Activated CD4-positive, alpha-beta T cell treated with anti-CD3 and anti-CD28 coated beads, Interleukin-2, amount 10 ng/mL, durations not matched to agents 7 days and 5 days (primary cell): ENCODE data around the gene NARS2. TPM values are rescaled to one million over a fixed set of nuclear protein-coding genes. Genes with fewer than 3 reads are reported as not detected.

ENCODE experiments used
- CTCF ChIA-PET: fragments of 350-600 bp; sonication (Branson Sonifier 250); formaldehyde crosslinking; loops from one replicate; lab custom pipeline; 2021; ENCODE audit warnings: antibody characterized with exemption; lab: Charles Lee
- POLR2A ChIA-PET: fragments of 350-600 bp; sonication (Branson Sonifier 250); formaldehyde crosslinking; loops from one replicate; lab custom pipeline; 2021; ENCODE audit warnings: antibody characterized with exemption; lab: Charles Lee
- DNase-seq: peaks from one replicate; pipeline ENCODE4 v3.0.0-alpha.2; 2020
- H3K27ac Mint-ChIP-seq: one replicate; pipeline ENCODE4 v1.8.0; 2021; ENCODE audit warnings: mild to moderate bottlenecking, moderate library complexity, mixed read lengths
- H3K27me3 Mint-ChIP-seq: one replicate; pipeline ENCODE4 v1.8.0; 2021; ENCODE audit warnings: mixed read lengths
- H3K36me3 Mint-ChIP-seq: one replicate; pipeline ENCODE4 v1.8.0; 2021; ENCODE audit warnings: low read depth, mixed read lengths
- H3K4me1 Mint-ChIP-seq: one replicate; pipeline ENCODE4 v1.8.0; 2021; ENCODE audit warnings: mixed read lengths
- H3K4me3 Mint-ChIP-seq: one replicate; pipeline ENCODE4 v1.8.0; 2021; ENCODE audit warnings: mild to moderate bottlenecking, moderate library complexity, mixed read lengths
- H3K9me3 Mint-ChIP-seq: one replicate; pipeline ENCODE4 v1.8.0; 2021; ENCODE audit warnings: mixed read lengths
- total RNA-seq, 2 experiments: library from RNA; stranded (reverse); gene quantifications; one replicate each; pipeline ENCODE4 v1.2.3, GENCODE V29; 2021

NARS2 gene
- total RNA-seq, 2 experiments from 2014 or later = 13.2 to 14.3 TPM

- DNase-seq = no peak
- no peaks in the 10 kb centered on the region for H3K9me3 Mint-ChIP-seq
- peaks cover 15% of the 10 kb centered on the region for H3K36me3 Mint-ChIP-seq
- H3K27me3 Mint-ChIP-seq = no peaks in the 10 kb centered on the region
- H3K4me3 Mint-ChIP-seq = no peak overlapping the region
- no peaks in the 10 kb centered on the region for H3K4me1 Mint-ChIP-seq
- no peak overlapping the region for H3K27ac Mint-ChIP-seq
- ChIA-PET CTCF (no interaction called here), POLR2A (no interaction called here)
Observed at GRCh38 chr11:78438298-78438975, 136.2 kb downstream of the NARS2 start.

- Mint-ChIP-seq H3K9me3 (no peaks in the 10 kb centered on the region), H3K4me3 (no peak overlapping the region), H3K4me1 (peaks cover 25% of the 10 kb centered on the region), H3K36me3 (peaks cover 6% of the 10 kb centered on the region), H3K27me3 (no peaks in the 10 kb centered on the region), H3K27ac (no peak overlapping the region)
- ChIA-PET POLR2A (no interaction called here), CTCF (interaction anchor here (0.7 to 3.2 kb wide), 3 partner anchors 12 to 17 kb away, joined by 5 to 17 read pairs (median 7); partner anchors contain the start of gene GAB2)
- DNase-seq = no peak
Observed at GRCh38 chr11:78432956-78433355, 141.7 kb downstream of the NARS2 start.

- Mint-ChIP-seq H3K4me3 (no peak overlapping the region), H3K27ac (no peak overlapping the region), H3K36me3 (peaks cover 6% of the 10 kb centered on the region), H3K9me3 (no peaks in the 10 kb centered on the region), H3K4me1 (peaks cover 32% of the 10 kb centered on the region), H3K27me3 (no peaks in the 10 kb centered on the region)
- ChIA-PET POLR2A (no interaction called here), CTCF (interaction anchor here (0.7 to 3.2 kb wide), 4 partner anchors 8 to 18 kb away, joined by 3 to 17 read pairs (median 6); partner anchors contain the start of gene GAB2)
- peak; percentile 14 for DNase-seq
Observed at GRCh38 chr11:78432058-78432515, 142.6 kb downstream of the NARS2 start.

GRCh38 chr11:78429660-78430059 is 145.0 kb downstream of the NARS2 start:
- CTCF ChIA-PET = interaction anchor here (1.0 to 3.2 kb wide), 5 partner anchors 11 to 269 kb away, joined by 3 to 17 read pairs (median 5); partner anchors contain the start of gene GAB2
- peak; percentile 8 for DNase-seq
- Mint-ChIP-seq H3K27ac (peak overlapping the region; percentile 2), H3K4me1 (peaks cover 45% of the 10 kb centered on the region), H3K9me3 (no peaks in the 10 kb centered on the region), H3K36me3 (peaks cover 6% of the 10 kb centered on the region), H3K4me3 (no peak overlapping the region), H3K27me3 (no peaks in the 10 kb centered on the region)
- POLR2A ChIA-PET = no interaction called here

GRCh38 chr11:78429209-78429608 is 145.5 kb downstream of the NARS2 start:
- Mint-ChIP-seq H3K4me3 (no peak overlapping the region), H3K27me3 (no peaks in the 10 kb centered on the region), H3K9me3 (no peaks in the 10 kb centered on the region), H3K4me1 (peaks cover 50% of the 10 kb centered on the region), H3K27ac (no peak overlapping the region), H3K36me3 (peaks cover 8% of the 10 kb centered on the region)
- DNase-seq = no peak
- POLR2A ChIA-PET = interaction anchor here (0.6 kb wide), 1 partner anchor 11 kb away, joined by 3 read pairs; no protein-coding TSS in a partner anchor
- CTCF ChIA-PET = interaction anchor here (0.8 to 2.3 kb wide), 5 partner anchors 8 to 268 kb away, joined by 3 to 8 read pairs (median 3); no protein-coding TSS in a partner anchor

GRCh38 chr11:78428773-78429172 is 145.9 kb downstream of the NARS2 start:
- ChIA-PET POLR2A (interaction anchor here (0.6 kb wide), 1 partner anchor 11 kb away, joined by 3 read pairs; no protein-coding TSS in a partner anchor), CTCF (interaction anchor here (0.6 to 2.3 kb wide), 6 partner anchors 8 to 418 kb away, joined by 3 to 8 read pairs (median 4); no protein-coding TSS in a partner anchor)
- Mint-ChIP-seq H3K9me3 (peaks cover 2% of the 10 kb centered on the region), H3K4me3 (no peak overlapping the region), H3K27me3 (no peaks in the 10 kb centered on the region), H3K4me1 (peaks cover 53% of the 10 kb centered on the region), H3K27ac (no peak overlapping the region), H3K36me3 (peaks cover 9% of the 10 kb centered on the region)
- DNase-seq = no peak

- peaks cover 2% of the 10 kb centered on the region for H3K9me3 Mint-ChIP-seq
- no peaks in the 10 kb centered on the region for H3K27me3 Mint-ChIP-seq
- CTCF ChIA-PET = interaction anchor here (0.6 to 1.8 kb wide), 5 partner anchors 7 to 418 kb away, joined by 3 to 5 read pairs (median 3); no protein-coding TSS in a partner anchor
- peaks cover 9% of the 10 kb centered on the region for H3K36me3 Mint-ChIP-seq
- POLR2A ChIA-PET = no interaction called here
- peaks cover 53% of the 10 kb centered on the region for H3K4me1 Mint-ChIP-seq
- H3K27ac Mint-ChIP-seq = no peak overlapping the region
- DNase-seq = no peak
- no peak overlapping the region for H3K4me3 Mint-ChIP-seq
Observed at GRCh38 chr11:78428266-78428636, 146.4 kb downstream of the NARS2 start.

- Mint-ChIP-seq H3K27me3 (no peaks in the 10 kb centered on the region), H3K27ac (no peak overlapping the region), H3K36me3 (peaks cover 9% of the 10 kb centered on the region), H3K4me1 (peaks cover 53% of the 10 kb centered on the region), H3K4me3 (no peak overlapping the region), H3K9me3 (peaks cover 2% of the 10 kb centered on the region)
- CTCF ChIA-PET = interaction anchor here (1.0 to 1.8 kb wide), 6 partner anchors 8 to 267 kb away, joined by 3 to 9 read pairs (median 4); partner anchors contain the start of gene GAB2
- DNase-seq = no peak
- POLR2A ChIA-PET = no interaction called here
Observed at GRCh38 chr11:78427615-78428265, 146.9 kb downstream of the NARS2 start.

- H3K27ac Mint-ChIP-seq = no peak overlapping the region
- DNase-seq = no peak
- ChIA-PET CTCF (interaction anchor here (1.0 to 1.4 kb wide), 3 partner anchors 9 to 131 kb away, joined by 3 to 9 read pairs (median 4); partner anchors contain the start of gene GAB2), POLR2A (no interaction called here)
- H3K9me3 Mint-ChIP-seq = peaks cover 2% of the 10 kb centered on the region
- H3K4me3 Mint-ChIP-seq = no peak overlapping the region
- peaks cover 9% of the 10 kb centered on the region for H3K36me3 Mint-ChIP-seq
- H3K4me1 Mint-ChIP-seq = peaks cover 54% of the 10 kb centered on the region
- H3K27me3 Mint-ChIP-seq = no peaks in the 10 kb centered on the region
Observed at GRCh38 chr11:78426845-78427244, 147.8 kb downstream of the NARS2 start.

GRCh38 chr11:78425399-78426070 is 149.1 kb downstream of the NARS2 start:
- Mint-ChIP-seq H3K27ac (no peak overlapping the region), H3K27me3 (no peaks in the 10 kb centered on the region), H3K36me3 (peaks cover 6% of the 10 kb centered on the region), H3K9me3 (peaks cover 2% of the 10 kb centered on the region), H3K4me3 (no peak overlapping the region), H3K4me1 (peaks cover 58% of the 10 kb centered on the region)
- ChIA-PET CTCF (interaction anchor here (1.0 to 1.5 kb wide), 2 partner anchors 11 to 133 kb away, joined by 3 to 4 read pairs; no protein-coding TSS in a partner anchor), POLR2A (no interaction called here)
- DNase-seq = no peak

- H3K27ac Mint-ChIP-seq = peak overlapping the region; percentile 85
- CTCF ChIA-PET = interaction anchor here (1.0 to 1.5 kb wide), 2 partner anchors 12 to 134 kb away, joined by 3 to 4 read pairs; no protein-coding TSS in a partner anchor
- POLR2A ChIA-PET = interaction anchor here (0.7 kb wide), 1 partner anchor 140 kb away, joined by 4 read pairs; no protein-coding TSS in a partner anchor
- H3K4me1 Mint-ChIP-seq = peaks cover 59% of the 10 kb centered on the region
- H3K9me3 Mint-ChIP-seq = peaks cover 2% of the 10 kb centered on the region
- H3K4me3 Mint-ChIP-seq = no peak overlapping the region
- H3K27me3 Mint-ChIP-seq = peaks cover 4% of the 10 kb centered on the region
- H3K36me3 Mint-ChIP-seq = peaks cover 6% of the 10 kb centered on the region
- peak; percentile 19 for DNase-seq
Observed at GRCh38 chr11:78424334-78425270, 150.1 kb downstream of the NARS2 start.
